Islet precursor cell (in vitro differentiated cells): Measurements from ENCODE around the gene C5AR1.
"Not testable (repeated sequence)": the region's sequence is repeated elsewhere in the genome, so short reads cannot be mapped to it uniquely, and the experiment has no call there.

Source experiments
- DNase-seq: peaks from one replicate; pipeline ENCODE4 v3.0.0-alpha.2; 2018

Gene C5AR1

GRCh38 chr19:47309608-47310007 lies at the start of gene C5AR1:
TSS of gene C5AR1 (plus strand) at chr19:47309861. CDS start at chr19:47309896, 35 bp downstream.
- DNase-seq, result no peak

GRCh38 chr19:47260476-47260875 lies 49.2 kb upstream of the C5AR1 start:
- no peak for DNase-seq

- not testable (repeated sequence) for DNase-seq
Measured at GRCh38 chr19:47261946-47262793, 47.5 kb upstream of the C5AR1 start.

GRCh38 chr19:47264629-47265028 lies 45.0 kb upstream of the C5AR1 start:
- DNase-seq, result no peak

- DNase-seq, result no peak
Measured at GRCh38 chr19:47266401-47266941, 43.2 kb upstream of the C5AR1 start.

- DNase-seq, result no peak
Measured at GRCh38 chr19:47267350-47267759, 42.3 kb upstream of the C5AR1 start.

- no peak for DNase-seq
Measured at GRCh38 chr19:47268028-47268427, 41.6 kb upstream of the C5AR1 start.

GRCh38 chr19:47269596-47269995 lies 40.1 kb upstream of the C5AR1 start:
- no peak for DNase-seq

- DNase-seq, result no peak
Measured at GRCh38 chr19:47270408-47270807, 39.3 kb upstream of the C5AR1 start.

GRCh38 chr19:47271949-47272348 lies 37.7 kb upstream of the C5AR1 start:
- DNase-seq, result no peak

- DNase-seq, result no peak
Measured at GRCh38 chr19:47272448-47273312, 37.0 kb upstream of the C5AR1 start.

- peak; percentile 99 for DNase-seq
Measured at GRCh38 chr19:47273313-47274070, 36.2 kb upstream of the C5AR1 start.

- peak; percentile 99 for DNase-seq
Measured at GRCh38 chr19:47274071-47274890, 35.4 kb upstream of the C5AR1 start, which contains the start of gene INAFM1. TSS of gene INAFM1 (plus strand) at chr19:47274885. CDS start at chr19:47274920, 35 bp downstream.

- peak; percentile 66 for DNase-seq
Measured at GRCh38 chr19:47274891-47275761, 34.5 kb upstream of the C5AR1 start.

- DNase-seq, result peak; percentile 70
Measured at GRCh38 chr19:47275791-47276461, 33.7 kb upstream of the C5AR1 start.

GRCh38 chr19:47276513-47276912 lies 33.1 kb upstream of the C5AR1 start:
- DNase-seq, result not testable (repeated sequence)

GRCh38 chr19:47280183-47280797 lies 29.4 kb upstream of the C5AR1 start:
- DNase-seq, result peak; percentile 81

GRCh38 chr19:47283405-47284059 lies 26.1 kb upstream of the C5AR1 start:
- no peak for DNase-seq

- no peak for DNase-seq
Measured at GRCh38 chr19:47284324-47284899, 25.2 kb upstream of the C5AR1 start.
